ENCODE results near the gene C1orf185. TPM values are rescaled to one million over a fixed set of nuclear protein-coding genes. Genes with fewer than 3 reads are reported as not detected.
"Not testable (repeated sequence)": the region's sequence is repeated elsewhere in the genome, so short reads cannot be mapped to it uniquely, and the experiment has no call there.

C1orf185 gene
- total RNA-seq, 6 experiments from 2014 or later = not detected

DNA sequence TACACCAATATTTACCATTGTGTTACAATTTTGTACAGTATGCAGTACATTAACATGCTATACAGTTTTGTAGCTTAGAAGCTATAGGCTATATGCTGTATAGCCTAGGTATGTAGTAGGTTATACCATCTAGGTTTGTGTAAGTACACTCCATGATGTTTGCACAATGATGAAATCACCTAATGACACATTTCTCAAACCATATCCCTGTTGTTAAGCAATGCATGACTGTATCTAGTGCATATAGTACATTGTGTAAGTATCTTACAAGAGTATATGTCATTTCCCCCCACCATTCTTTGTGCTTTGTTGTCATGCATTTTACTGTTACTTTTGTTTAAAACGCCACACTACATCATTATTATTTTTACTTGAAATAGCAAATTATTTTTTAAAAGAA lies 68.3 kb downstream of the C1orf185 start:
- TF ChIP-seq CTCF (IDR thresholded peaks at IDR 0.05) = no peak
- no peaks in the 10 kb centered on the region for H3K4me1 Mint-ChIP-seq (ENCODE audit: low read depth)
- no peaks in the 10 kb centered on the region for H3K9me3 Mint-ChIP-seq
- no peak overlapping the region for H3K4me3 Mint-ChIP-seq
- peak; percentile 6 for DNase-seq
- H3K36me3 Mint-ChIP-seq (ENCODE audit: low read depth) = no peaks in the 10 kb centered on the region
- no peak overlapping the region for H3K27ac Mint-ChIP-seq
- H3K27me3 Mint-ChIP-seq (ENCODE audit: insufficient read depth) = peaks cover 9% of the 10 kb centered on the region

DNA sequence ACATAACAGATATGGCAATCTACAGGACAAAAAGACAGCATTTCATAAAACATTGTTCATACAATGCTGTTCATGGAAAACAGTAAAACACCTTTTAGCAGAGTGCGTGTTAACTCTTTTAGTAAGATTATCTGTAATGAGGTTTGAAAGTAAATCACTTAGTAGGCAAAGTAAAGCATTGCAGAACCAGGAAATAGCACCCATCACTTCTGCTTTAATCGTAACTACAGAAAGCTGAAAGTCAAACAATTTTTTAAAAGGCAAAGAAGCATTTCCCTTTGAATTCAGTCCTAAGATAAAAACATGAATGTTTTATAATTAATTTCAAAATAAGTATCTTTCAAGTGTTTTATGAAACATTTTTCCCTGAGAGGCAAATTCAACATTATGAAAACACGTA lies 70.8 kb downstream of the C1orf185 start:
- H3K4me1 Mint-ChIP-seq (ENCODE audit: low read depth) = no peaks in the 10 kb centered on the region
- H3K4me3 Mint-ChIP-seq = no peak overlapping the region
- no peaks in the 10 kb centered on the region for H3K36me3 Mint-ChIP-seq (ENCODE audit: low read depth)
- H3K27me3 Mint-ChIP-seq (ENCODE audit: insufficient read depth) = peaks cover 25% of the 10 kb centered on the region
- no peak for DNase-seq
- peaks cover under 1% of the 10 kb centered on the region for H3K9me3 Mint-ChIP-seq
- no peak overlapping the region for H3K27ac Mint-ChIP-seq
- TF ChIP-seq CTCF (IDR thresholded peaks at IDR 0.05) = no peak

GRCh38 chr1:51175278-51175677 lies 73.2 kb downstream of the C1orf185 start:
- Mint-ChIP-seq H3K27ac (no peak overlapping the region), H3K4me1 (ENCODE audit: low read depth) (no peaks in the 10 kb centered on the region), H3K36me3 (ENCODE audit: low read depth) (0 out of 2 replicates have a peak, but pooled peaks cover 6% of the 10 kb centered on the region), H3K27me3 (ENCODE audit: insufficient read depth) (peaks cover 30% of the 10 kb centered on the region), H3K4me3 (no peak overlapping the region), H3K9me3 (peaks cover 7% of the 10 kb centered on the region)
- no peak for DNase-seq
- no peak for TF ChIP-seq CTCF (IDR thresholded peaks at IDR 0.05)

GRCh38 chr1:51177988-51178387 lies 76.0 kb downstream of the C1orf185 start:
- DNase-seq; H3K4me3 Mint-ChIP-seq; H3K36me3 Mint-ChIP-seq (ENCODE audit: low read depth); H3K9me3 Mint-ChIP-seq; H3K27ac Mint-ChIP-seq; H3K4me1 Mint-ChIP-seq (ENCODE audit: low read depth): not testable (repeated sequence)
- H3K27me3 Mint-ChIP-seq (ENCODE audit: insufficient read depth) = peaks cover 25% of the 10 kb centered on the region

GRCh38 chr1:51188230-51188629 lies 86.2 kb downstream of the C1orf185 start:
- H3K4me3 Mint-ChIP-seq = no peak overlapping the region
- no peaks in the 10 kb centered on the region for H3K36me3 Mint-ChIP-seq (ENCODE audit: low read depth)
- H3K27ac Mint-ChIP-seq = no peak overlapping the region
- no peaks in the 10 kb centered on the region for H3K9me3 Mint-ChIP-seq
- H3K4me1 Mint-ChIP-seq (ENCODE audit: low read depth) = no peaks in the 10 kb centered on the region
- no peak for TF ChIP-seq CTCF (IDR thresholded peaks at IDR 0.05)
- peaks cover 2% of the 10 kb centered on the region; the same call in 1 of the 2 replicates for H3K27me3 Mint-ChIP-seq (ENCODE audit: insufficient read depth)
- no peak for DNase-seq

DNA sequence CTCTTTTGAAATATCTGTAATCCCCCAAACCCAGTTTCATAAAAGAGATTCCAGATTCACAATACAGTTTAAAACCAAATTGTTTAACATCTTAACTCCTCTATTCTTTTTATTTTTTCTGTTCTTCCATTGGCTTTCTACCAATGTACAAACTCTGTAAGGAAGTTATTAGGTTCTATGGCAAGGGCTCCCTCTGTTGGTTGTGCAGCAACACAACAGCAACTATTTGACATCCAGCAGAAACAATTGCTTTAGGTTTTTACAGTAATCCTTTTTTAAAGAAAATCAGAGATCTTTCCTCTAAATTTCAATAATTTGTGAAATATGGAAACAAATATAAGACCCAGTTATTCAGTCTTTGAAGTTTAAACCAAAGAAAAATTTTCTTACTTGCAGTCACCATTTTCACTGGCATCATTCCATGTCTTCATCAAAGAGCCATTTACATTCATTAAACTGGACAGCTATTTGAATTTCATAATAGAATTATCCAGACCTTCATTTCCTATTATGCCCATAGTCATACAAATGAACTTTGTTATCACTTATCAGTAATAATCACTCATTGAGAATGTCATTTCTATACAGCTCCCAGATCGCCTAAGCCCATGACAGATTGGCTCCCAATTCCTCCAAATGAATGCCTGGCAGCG lies 87.5 kb downstream of the C1orf185 start:
- Mint-ChIP-seq H3K27ac (no peak overlapping the region), H3K27me3 (ENCODE audit: insufficient read depth) (peaks cover 1% of the 10 kb centered on the region; the same call in 1 of the 2 replicates), H3K4me1 (ENCODE audit: low read depth) (no peaks in the 10 kb centered on the region), H3K4me3 (no peak overlapping the region), H3K9me3 (no peaks in the 10 kb centered on the region), H3K36me3 (ENCODE audit: low read depth) (no peaks in the 10 kb centered on the region)
- peak; percentile 71 for DNase-seq
- peak; percentile 94 for TF ChIP-seq CTCF (IDR thresholded peaks at IDR 0.05)

Measured in HFFc6 (cell line).